Endodermal cell (in vitro differentiated cells): ENCODE measurements around the gene ASCL2. TPM values are rescaled to one million over a fixed set of nuclear protein-coding genes. Genes with fewer than 3 reads are reported as not detected.

Experiments used
- DNase-seq: peaks from one replicate; pipeline ENCODE4 v3.0.0-alpha.2; 2017
- H3K27ac ChIP-seq: 2 replicates; pipeline ENCODE4 v1.5.1; 2013; ENCODE audit warnings: mild to moderate bottlenecking, low read depth, low read length, moderate library complexity
- H3K27me3 ChIP-seq: 2 replicates; pipeline ENCODE4 v1.6.1; 2013; ENCODE audit warnings: mild to moderate bottlenecking, low read length, moderate library complexity; ENCODE audit not compliant: insufficient read depth, control insufficient read depth, poor library complexity, severe bottlenecking
- H3K36me3 ChIP-seq: 2 replicates; pipeline ENCODE4 v1.7.0; 2013; ENCODE audit warnings: mild to moderate bottlenecking, low read length, moderate library complexity; ENCODE audit not compliant: control insufficient read depth, insufficient read depth
- H3K4me1 ChIP-seq: one replicate; pipeline ENCODE4 v1.7.0; 2013; ENCODE audit warnings: low read length; ENCODE audit not compliant: control insufficient read depth, insufficient read depth
- H3K4me3 ChIP-seq: 2 replicates; pipeline ENCODE4 v1.5.1; 2013; ENCODE audit warnings: mild to moderate bottlenecking, low read length, moderate library complexity
- H3K9ac ChIP-seq: 2 replicates; pipeline ENCODE4 v1.6.1; 2013; ENCODE audit warnings: mild to moderate bottlenecking, low read length, moderate library complexity; ENCODE audit not compliant: poor library complexity, severe bottlenecking; ENCODE audit errors: extremely low read depth
- H3K9me3 ChIP-seq: 2 replicates; pipeline ENCODE4 v1.6.1; 2013; ENCODE audit warnings: mild to moderate bottlenecking, low read length, moderate library complexity; ENCODE audit not compliant: control insufficient read depth
- H3K27ac Mint-ChIP-seq: 2 replicates; pipeline ENCODE4 v1.8.0; 2020; ENCODE audit warnings: mixed read lengths
- H3K27me3 Mint-ChIP-seq: 2 replicates; pipeline ENCODE4 v1.8.0; 2021; ENCODE audit warnings: mild to moderate bottlenecking, mixed read lengths; ENCODE audit not compliant: insufficient read depth
- H3K36me3 Mint-ChIP-seq: 2 replicates; pipeline ENCODE4 v1.8.0; 2020; ENCODE audit warnings: low read depth, mixed read lengths
- H3K4me1 Mint-ChIP-seq: 2 replicates; pipeline ENCODE4 v1.8.0; 2020; ENCODE audit warnings: mixed read lengths
- H3K4me3 Mint-ChIP-seq: 2 replicates; pipeline ENCODE4 v1.8.0; 2020; ENCODE audit warnings: mild to moderate bottlenecking, moderate library complexity, mixed read lengths
- H3K9me3 Mint-ChIP-seq: 2 replicates; pipeline ENCODE4 v1.8.0; 2020; ENCODE audit warnings: mild to moderate bottlenecking, mixed read lengths
- WGBS, 2 experiments: methylation state at CpG; one replicate each; pipeline versions ENCODE4 v1.1.5 to v1.1.7; 2013; ENCODE audit warnings: missing lambda C conversion rate in 2 of 2, mixed read lengths in 1 of 2; ENCODE audit not compliant: insufficient coverage in 1 of 2, insufficient read length in 1 of 2; 5-methylcytosine and 5-hydroxymethylcytosine counted together
- total RNA-seq, 2 donors: library from RNA; stranded (reverse); fragmentation: NEBNext Ultra II Directional in 1 of 2; extraction: Animal tissue kit (Norgen Biotek cat#: 25700) in 1 of 2; gene quantifications; 2 replicates in 1 of 2; 3 replicates in 1 of 2; pipeline ENCODE4 v1.2.1, GENCODE V29; 2021
- TF ChIP-seq, protein P1 (sequence below): fragments of 200-600 bp; sonication (generic); conservative IDR thresholded peaks from 2 replicates; pipeline ENCODE4 v1.5.0; 2021; ENCODE audit warnings: antibody characterized with exemption, mild to moderate bottlenecking

The ASCL2 gene
- total RNA-seq, 2 donors from 2014 or later = not detected

GRCh38 chr11:2277008-2277346 is 6.6 kb upstream of the ASCL2 start:
- H3K4me3 Mint-ChIP-seq = no peak overlapping the region

DNA sequence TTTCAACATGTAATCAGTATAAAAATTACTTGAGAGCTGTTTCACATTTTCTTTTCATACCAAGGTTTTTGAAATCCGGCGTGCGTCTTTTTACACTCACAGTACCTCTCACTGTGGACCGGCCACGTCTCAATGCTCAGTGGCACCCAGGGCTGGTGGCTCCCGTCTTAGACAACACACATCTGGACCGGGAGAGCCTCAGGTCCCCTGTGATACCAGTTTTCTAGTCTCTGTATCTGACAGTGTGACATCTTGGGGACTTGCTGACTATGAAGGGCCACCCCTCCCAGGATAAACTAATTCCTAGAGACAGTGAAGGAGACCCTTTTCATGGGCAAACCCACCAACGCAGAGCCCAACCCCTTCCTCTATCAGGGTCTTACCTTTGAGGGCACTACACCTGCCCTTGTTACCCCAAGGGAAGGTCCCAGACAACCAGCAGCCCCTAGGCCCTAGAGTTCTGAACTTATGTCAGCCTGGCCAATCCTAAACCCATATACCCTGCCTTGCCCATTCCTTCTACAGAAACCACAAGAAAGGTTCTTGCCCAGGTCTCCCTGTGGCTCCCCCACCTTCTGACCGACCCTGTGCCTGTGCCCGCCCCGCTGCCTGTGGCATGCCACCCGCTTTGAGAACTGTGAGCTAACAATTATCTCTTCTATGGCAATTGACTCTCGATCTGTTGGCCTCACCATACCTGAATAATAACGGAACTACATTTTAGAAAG is 6.1 kb upstream of the ASCL2 start:
- Histone ChIP-seq H3K27ac (no peak overlapping the region), H3K27me3 (peaks cover 49% of the 10 kb centered on the region), H3K4me3 (no peak overlapping the region), H3K9ac (no peak overlapping the region), H3K36me3 (no peaks in the 10 kb centered on the region), H3K4me1 (no peaks in the 10 kb centered on the region), H3K9me3 (no peaks in the 10 kb centered on the region)
- H3K36me3 Mint-ChIP-seq = no peaks in the 10 kb centered on the region
- H3K27me3 Mint-ChIP-seq = peaks cover 53% of the 10 kb centered on the region
- WGBS, 2 experiments = 85 to 90% methylated on average over 11 to 14 of the region's 14 CpGs
- no peaks in the 10 kb centered on the region for H3K4me1 Mint-ChIP-seq
- no peak overlapping the region for H3K27ac Mint-ChIP-seq
- no peak overlapping the region for H3K4me3 Mint-ChIP-seq
- DNase-seq = no peak
- peaks cover 12% of the 10 kb centered on the region for H3K9me3 Mint-ChIP-seq
- TF ChIP-seq, protein P1, sequence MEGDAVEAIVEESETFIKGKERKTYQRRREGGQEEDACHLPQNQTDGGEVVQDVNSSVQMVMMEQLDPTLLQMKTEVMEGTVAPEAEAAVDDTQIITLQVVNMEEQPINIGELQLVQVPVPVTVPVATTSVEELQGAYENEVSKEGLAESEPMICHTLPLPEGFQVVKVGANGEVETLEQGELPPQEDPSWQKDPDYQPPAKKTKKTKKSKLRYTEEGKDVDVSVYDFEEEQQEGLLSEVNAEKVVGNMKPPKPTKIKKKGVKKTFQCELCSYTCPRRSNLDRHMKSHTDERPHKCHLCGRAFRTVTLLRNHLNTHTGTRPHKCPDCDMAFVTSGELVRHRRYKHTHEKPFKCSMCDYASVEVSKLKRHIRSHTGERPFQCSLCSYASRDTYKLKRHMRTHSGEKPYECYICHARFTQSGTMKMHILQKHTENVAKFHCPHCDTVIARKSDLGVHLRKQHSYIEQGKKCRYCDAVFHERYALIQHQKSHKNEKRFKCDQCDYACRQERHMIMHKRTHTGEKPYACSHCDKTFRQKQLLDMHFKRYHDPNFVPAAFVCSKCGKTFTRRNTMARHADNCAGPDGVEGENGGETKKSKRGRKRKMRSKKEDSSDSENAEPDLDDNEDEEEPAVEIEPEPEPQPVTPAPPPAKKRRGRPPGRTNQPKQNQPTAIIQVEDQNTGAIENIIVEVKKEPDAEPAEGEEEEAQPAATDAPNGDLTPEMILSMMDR = no peak

More at GRCh38 chr11:2277008-2277346, 6.6 kb upstream of the ASCL2 start:
- Histone ChIP-seq H3K27me3 (peaks cover 44% of the 10 kb centered on the region), H3K27ac (no peak overlapping the region), H3K9me3 (no peaks in the 10 kb centered on the region), H3K4me1 (no peaks in the 10 kb centered on the region), H3K36me3 (no peaks in the 10 kb centered on the region), H3K4me3 (no peak overlapping the region), H3K9ac (no peak overlapping the region)
- no peak overlapping the region for H3K27ac Mint-ChIP-seq
- peaks cover 53% of the 10 kb centered on the region for H3K27me3 Mint-ChIP-seq
- 84 to 100% methylated on average over 3 to 6 of the region's 6 CpGs for WGBS, 2 experiments
- peaks cover 11% of the 10 kb centered on the region for H3K9me3 Mint-ChIP-seq
- no peaks in the 10 kb centered on the region for H3K36me3 Mint-ChIP-seq
- no peaks in the 10 kb centered on the region for H3K4me1 Mint-ChIP-seq
- TF ChIP-seq, protein P1 = no peak
- DNase-seq = peak; percentile 55

DNA sequence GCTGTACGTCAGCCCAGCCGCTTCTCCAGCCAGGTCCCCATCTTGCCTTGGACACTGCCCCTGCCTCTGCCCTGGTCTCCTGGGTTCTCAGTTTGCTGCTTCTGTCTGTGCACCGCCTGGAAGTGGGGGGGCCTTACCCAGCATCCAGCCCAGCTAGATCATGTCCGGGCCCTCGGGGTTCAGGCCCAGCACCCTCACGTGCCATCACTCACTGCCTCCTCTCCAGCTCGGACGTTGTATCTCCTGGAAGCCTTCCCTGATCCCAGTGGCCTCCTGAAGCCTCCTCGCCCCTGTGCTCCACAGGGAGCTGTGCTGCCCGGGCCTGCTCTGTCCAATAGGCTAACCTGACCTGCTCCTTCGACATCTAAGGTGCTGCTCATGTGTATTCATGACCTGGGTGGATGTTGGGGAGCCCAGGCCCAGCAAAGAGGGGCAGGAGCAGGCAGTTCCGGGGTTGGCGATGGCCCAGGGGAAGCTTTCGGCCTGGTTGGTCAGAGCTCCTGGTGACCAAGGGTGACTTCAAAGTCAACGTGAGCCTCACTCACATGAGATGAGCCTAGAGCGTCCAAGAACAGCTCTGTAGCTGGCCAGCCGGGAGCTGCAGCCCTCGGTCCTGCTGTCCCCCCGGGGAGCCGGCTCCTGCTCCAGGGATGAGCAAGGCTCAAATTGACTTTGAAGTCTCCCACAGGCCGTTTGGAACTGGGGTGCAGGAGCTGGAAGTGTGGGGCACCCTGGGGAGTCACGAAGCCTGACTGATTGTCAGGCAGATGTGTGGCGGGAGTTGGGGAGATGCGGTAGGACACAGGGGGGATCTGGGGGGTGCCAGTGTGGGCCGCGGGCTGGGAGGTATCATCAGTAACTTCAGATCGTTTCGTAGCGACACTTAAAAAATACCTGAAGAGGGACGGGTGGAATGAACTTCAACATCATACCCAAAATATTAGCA is 5.2 kb upstream of the ASCL2 start:
- no peaks in the 10 kb centered on the region for H3K4me1 ChIP-seq
- H3K9me3 ChIP-seq = no peaks in the 10 kb centered on the region
- Mint-ChIP-seq H3K4me1 (no peaks in the 10 kb centered on the region), H3K36me3 (no peaks in the 10 kb centered on the region), H3K4me3 (no peak overlapping the region), H3K27me3 (peaks cover 59% of the 10 kb centered on the region), H3K27ac (no peak overlapping the region), H3K9me3 (peaks cover 12% of the 10 kb centered on the region)
- DNase-seq = no peak
- no peak overlapping the region for H3K4me3 ChIP-seq
- H3K27ac ChIP-seq = no peak overlapping the region
- 92 to 97% methylated on average over 23 to 30 of the region's 30 CpGs for WGBS, 2 experiments
- TF ChIP-seq, protein P1 = no peak
- H3K27me3 ChIP-seq = peaks cover 58% of the 10 kb centered on the region
- no peak overlapping the region for H3K9ac ChIP-seq
- H3K36me3 ChIP-seq = no peaks in the 10 kb centered on the region
